ENCODE measurements around the gene RRP1. TPM values are rescaled to one million over a fixed set of nuclear protein-coding genes. Genes with fewer than 3 reads are reported as not detected.

RRP1 gene
- total RNA-seq, 1 experiment from 2014 or later = 76.4 TPM

DNA sequence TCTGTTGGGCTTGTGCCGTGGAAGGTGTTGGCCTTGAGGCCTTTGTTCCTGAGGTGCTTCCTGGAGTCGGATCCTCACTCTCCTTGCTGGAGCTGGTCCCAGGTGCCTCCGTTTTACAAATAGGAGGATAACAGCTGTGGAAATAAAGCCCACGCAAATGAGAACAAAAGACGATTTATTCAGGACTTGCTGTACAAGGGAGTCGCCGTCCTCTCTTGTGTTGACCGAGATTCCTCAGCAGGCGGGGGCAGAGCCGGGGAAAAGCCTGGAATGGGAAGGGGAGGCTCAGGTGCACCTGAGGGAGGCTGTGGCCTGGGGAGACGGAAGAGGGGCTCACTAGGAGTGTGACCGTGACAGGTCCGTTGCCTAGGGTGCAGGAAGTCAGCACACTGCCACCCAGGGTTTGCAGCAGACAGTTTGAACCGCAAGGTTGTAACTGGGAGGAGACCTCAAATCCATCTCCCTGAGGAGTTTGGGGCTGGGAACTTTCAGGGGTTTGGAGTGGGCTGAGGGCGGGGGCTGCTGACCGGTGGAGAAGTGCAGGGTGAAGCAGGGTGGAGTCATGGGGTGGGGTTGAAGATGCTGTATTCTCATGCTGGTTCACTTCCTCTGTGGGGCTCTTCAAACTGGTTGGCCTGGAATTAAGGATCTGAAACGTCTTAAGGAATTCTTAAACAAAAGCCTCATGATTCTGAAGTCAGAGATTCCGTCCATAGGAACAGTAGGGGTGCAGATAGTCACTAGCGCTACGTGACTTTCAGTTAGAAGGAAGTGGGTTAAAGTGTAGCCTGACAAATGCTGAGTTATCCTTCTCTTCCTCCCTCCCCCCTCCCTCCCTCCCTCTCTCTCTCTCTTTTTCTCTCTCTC lies 10.7 kb upstream of the RRP1 start:
- TF ChIP-seq EZH2 (IDR thresholded peaks at IDR 0.05; ENCODE audit: low read length, unreplicated experiment) = no peak
- no peak for TF ChIP-seq EZH2phosphoT487 (IDR thresholded peaks at IDR 0.05; ENCODE audit: borderline replicate concordance, low read length)
- peaks cover 23% of the 10 kb centered on the region for H4K20me1 ChIP-seq (ENCODE audit: low read length)
- peak overlapping the region; percentile 40; the same call in 1 of the 2 replicates for H2AFZ ChIP-seq (ENCODE audit: low read length)
- H3K27ac ChIP-seq (ENCODE audit: low read length) = peak overlapping the region; percentile 100
- intact Hi-C loops (cut with micrococcal nuclease) = no loop called here
- peak overlapping the region; percentile 87 for H3K4me2 ChIP-seq (ENCODE audit: low read length)
- H3K27me3 ChIP-seq (ENCODE audit: low read length) = no peaks in the 10 kb centered on the region
- peak; percentile 57 for ATAC-seq
- H3K4me1 ChIP-seq (ENCODE audit: insufficient read depth, low read length) = peaks cover 81% of the 10 kb centered on the region
- peak; percentile 97 for DNase-seq
- BruUV-seq (replicated peaks) = no TSS peak
- H3K9me3 ChIP-seq (ENCODE audit: low read length) = no peaks in the 10 kb centered on the region
- peak overlapping the region; percentile 61 for H3K4me3 ChIP-seq (ENCODE audit: low read length)
- ChIA-PET CTCF (no interaction called here), POLR2A (ENCODE audit: unreplicated experiment) (no interaction called here)
- peak overlapping the region; percentile 90 for H3K9ac ChIP-seq (ENCODE audit: low read length)
- peaks cover 67% of the 10 kb centered on the region for H3K79me2 ChIP-seq (ENCODE audit: low read length)
- H3F3A ChIP-seq (ENCODE audit: low read length, unreplicated experiment) = peaks cover 20% of the 10 kb centered on the region
- peaks cover 19% of the 10 kb centered on the region for H3K36me3 ChIP-seq (ENCODE audit: low read depth, low read length)
- no peaks in the 10 kb centered on the region for H3K9me2 ChIP-seq (replicated peaks; ENCODE audit: low read length)

DNA sequence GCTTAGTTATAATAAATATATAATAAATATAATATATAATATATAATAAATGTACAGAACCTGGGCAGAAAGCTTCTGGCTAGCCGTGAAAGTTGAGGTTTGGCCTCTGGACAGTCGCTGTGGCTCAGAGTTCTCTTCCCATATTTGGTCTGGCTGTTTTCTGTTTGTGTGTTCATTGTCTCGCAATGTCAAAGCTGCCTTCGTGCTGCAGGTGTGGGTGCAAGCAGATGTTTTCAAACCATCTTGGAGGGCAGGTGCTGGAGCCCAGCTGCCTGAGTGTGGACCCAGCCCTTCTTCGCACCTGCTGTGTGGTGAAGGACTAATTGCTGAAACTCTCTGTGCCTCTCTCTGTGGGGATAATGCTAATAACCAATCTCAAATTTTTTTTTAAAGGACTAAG lies 9.7 kb upstream of the RRP1 start:
- Histone ChIP-seq H3K4me2 (ENCODE audit: low read length) (peak overlapping the region; percentile 87), H3K9me2 (replicated peaks; ENCODE audit: low read length) (no peaks in the 10 kb centered on the region), H3K79me2 (ENCODE audit: low read length) (peaks cover 58% of the 10 kb centered on the region), H3K27me3 (ENCODE audit: low read length) (no peaks in the 10 kb centered on the region), H3K4me3 (ENCODE audit: low read length) (peak overlapping the region; percentile 59), H3K27ac (ENCODE audit: low read length) (peak overlapping the region; percentile 100), H3K9ac (ENCODE audit: low read length) (peak overlapping the region; percentile 74), H3K36me3 (ENCODE audit: low read depth, low read length) (peaks cover 10% of the 10 kb centered on the region), H2AFZ (ENCODE audit: low read length) (no peak overlapping the region), H3K9me3 (ENCODE audit: low read length) (no peaks in the 10 kb centered on the region), H4K20me1 (ENCODE audit: low read length) (peaks cover 13% of the 10 kb centered on the region), H3K4me1 (ENCODE audit: insufficient read depth, low read length) (peaks cover 79% of the 10 kb centered on the region), H3F3A (ENCODE audit: low read length, unreplicated experiment) (peaks cover 14% of the 10 kb centered on the region)
- intact Hi-C loops (cut with micrococcal nuclease) = no loop called here
- TF ChIP-seq EZH2phosphoT487 (IDR thresholded peaks at IDR 0.05; ENCODE audit: borderline replicate concordance, low read length) (no peak), EZH2 (IDR thresholded peaks at IDR 0.05; ENCODE audit: low read length, unreplicated experiment) (no peak)
- TF ChIP-seq, protein P1, sequence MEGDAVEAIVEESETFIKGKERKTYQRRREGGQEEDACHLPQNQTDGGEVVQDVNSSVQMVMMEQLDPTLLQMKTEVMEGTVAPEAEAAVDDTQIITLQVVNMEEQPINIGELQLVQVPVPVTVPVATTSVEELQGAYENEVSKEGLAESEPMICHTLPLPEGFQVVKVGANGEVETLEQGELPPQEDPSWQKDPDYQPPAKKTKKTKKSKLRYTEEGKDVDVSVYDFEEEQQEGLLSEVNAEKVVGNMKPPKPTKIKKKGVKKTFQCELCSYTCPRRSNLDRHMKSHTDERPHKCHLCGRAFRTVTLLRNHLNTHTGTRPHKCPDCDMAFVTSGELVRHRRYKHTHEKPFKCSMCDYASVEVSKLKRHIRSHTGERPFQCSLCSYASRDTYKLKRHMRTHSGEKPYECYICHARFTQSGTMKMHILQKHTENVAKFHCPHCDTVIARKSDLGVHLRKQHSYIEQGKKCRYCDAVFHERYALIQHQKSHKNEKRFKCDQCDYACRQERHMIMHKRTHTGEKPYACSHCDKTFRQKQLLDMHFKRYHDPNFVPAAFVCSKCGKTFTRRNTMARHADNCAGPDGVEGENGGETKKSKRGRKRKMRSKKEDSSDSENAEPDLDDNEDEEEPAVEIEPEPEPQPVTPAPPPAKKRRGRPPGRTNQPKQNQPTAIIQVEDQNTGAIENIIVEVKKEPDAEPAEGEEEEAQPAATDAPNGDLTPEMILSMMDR (conservative IDR thresholded peaks at IDR 0.05; ENCODE audit: low read depth, low read length) = no peak
- ChIA-PET CTCF (no interaction called here), POLR2A (ENCODE audit: unreplicated experiment) (interaction anchor here (0.6 kb wide), 1 partner anchor 15 kb away, joined by 3 read pairs; no protein-coding TSS in a partner anchor)
- DNase-seq (no peak), ATAC-seq (no peak)
- no TSS peak for BruUV-seq (replicated peaks)

DNA sequence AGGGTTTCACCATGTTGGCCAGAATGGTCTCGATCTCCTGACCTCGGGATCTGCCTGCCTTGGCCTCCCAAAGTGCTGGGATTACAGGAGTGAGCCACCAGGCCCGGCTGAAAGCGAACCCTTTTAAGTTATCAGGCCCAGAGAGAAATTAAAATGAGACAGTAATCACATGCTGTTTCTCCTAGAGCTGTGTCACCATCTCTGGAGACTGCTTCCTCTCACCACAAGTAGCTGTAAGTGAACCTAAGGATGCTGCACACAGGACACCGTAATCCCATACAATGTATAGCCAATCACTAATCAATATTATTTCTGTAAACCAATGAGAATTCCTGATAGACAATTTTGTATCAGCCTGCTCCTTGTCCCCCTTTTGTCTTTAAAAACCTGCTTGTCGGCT lies 7.5 kb upstream of the RRP1 start:
- Histone ChIP-seq H3K4me1 (ENCODE audit: insufficient read depth, low read length) (peaks cover 68% of the 10 kb centered on the region), H3K27me3 (ENCODE audit: low read length) (no peaks in the 10 kb centered on the region), H3F3A (ENCODE audit: low read length, unreplicated experiment) (peaks cover 14% of the 10 kb centered on the region), H2AFZ (ENCODE audit: low read length) (no peak overlapping the region), H3K9ac (ENCODE audit: low read length) (peak overlapping the region; percentile 52; the same call in 1 of the 2 replicates), H3K79me2 (ENCODE audit: low read length) (peaks cover 37% of the 10 kb centered on the region), H3K27ac (ENCODE audit: low read length) (peak overlapping the region; percentile 100), H3K4me2 (ENCODE audit: low read length) (no peak overlapping the region), H3K36me3 (ENCODE audit: low read depth, low read length) (no peaks in the 10 kb centered on the region), H3K4me3 (ENCODE audit: low read length) (no peak overlapping the region), H3K9me2 (replicated peaks; ENCODE audit: low read length) (no peaks in the 10 kb centered on the region), H4K20me1 (ENCODE audit: low read length) (no peaks in the 10 kb centered on the region), H3K9me3 (ENCODE audit: low read length) (no peaks in the 10 kb centered on the region)
- TF ChIP-seq, protein P1 (conservative IDR thresholded peaks at IDR 0.05; ENCODE audit: low read depth, low read length) = no peak
- ATAC-seq (no peak), DNase-seq (no peak)
- no TSS peak for BruUV-seq (replicated peaks)
- ChIA-PET CTCF (no interaction called here), POLR2A (ENCODE audit: unreplicated experiment) (no interaction called here)
- intact Hi-C loops (cut with micrococcal nuclease) = no loop called here
